Activated naive CD8-positive, alpha-beta T cell treated with anti-CD3 and anti-CD28 coated beads, Interleukin-2, amount 10 ng/mL, durations not matched to agents 7 days and 5 days (primary cell): ENCODE measurements around the gene LRRC8B. TPM values are rescaled to one million over a fixed set of nuclear protein-coding genes. Genes with fewer than 3 reads are reported as not detected.

Experiments used
- ATAC-seq: fragments of 150-1000 bp; cut with Tn5 transposase; one replicate; pipeline ENCODE4 v1.10.0; 2021; ENCODE audit warnings: low read depth, moderate library complexity
- POLR2A ChIA-PET: fragments of 350-600 bp; sonication (Branson Sonifier 250); formaldehyde crosslinking; loops from one replicate; lab custom pipeline; 2021; ENCODE audit warnings: antibody characterized with exemption; lab: Charles Lee
- DNase-seq: peaks from one replicate; pipeline ENCODE4 v3.0.0; 2021
- H3K27ac Mint-ChIP-seq: one replicate; pipeline ENCODE4 v1.8.0; 2022; ENCODE audit warnings: mild to moderate bottlenecking, mixed read lengths
- H3K27me3 Mint-ChIP-seq: one replicate; pipeline ENCODE4 v1.8.0; 2022; ENCODE audit warnings: mild to moderate bottlenecking, moderate library complexity, mixed read lengths
- H3K36me3 Mint-ChIP-seq: one replicate; pipeline ENCODE4 v1.8.0; 2021; ENCODE audit warnings: mild to moderate bottlenecking, mixed read lengths
- H3K4me1 Mint-ChIP-seq: one replicate; pipeline ENCODE4 v1.8.0; 2021; ENCODE audit warnings: mixed read lengths
- H3K4me3 Mint-ChIP-seq: one replicate; pipeline ENCODE4 v1.8.0; 2022; ENCODE audit warnings: mild to moderate bottlenecking, moderate library complexity, mixed read lengths
- H3K9me3 Mint-ChIP-seq: one replicate; pipeline ENCODE4 v1.8.0; 2021; ENCODE audit warnings: mixed read lengths
- total RNA-seq, 2 experiments: library from RNA; stranded (reverse); gene quantifications; one replicate each; pipeline ENCODE4 v1.2.3, GENCODE V29; 2021

Gene LRRC8B
- total RNA-seq, 2 experiments from 2014 or later, result 12.8 to 13.9 TPM

DNA sequence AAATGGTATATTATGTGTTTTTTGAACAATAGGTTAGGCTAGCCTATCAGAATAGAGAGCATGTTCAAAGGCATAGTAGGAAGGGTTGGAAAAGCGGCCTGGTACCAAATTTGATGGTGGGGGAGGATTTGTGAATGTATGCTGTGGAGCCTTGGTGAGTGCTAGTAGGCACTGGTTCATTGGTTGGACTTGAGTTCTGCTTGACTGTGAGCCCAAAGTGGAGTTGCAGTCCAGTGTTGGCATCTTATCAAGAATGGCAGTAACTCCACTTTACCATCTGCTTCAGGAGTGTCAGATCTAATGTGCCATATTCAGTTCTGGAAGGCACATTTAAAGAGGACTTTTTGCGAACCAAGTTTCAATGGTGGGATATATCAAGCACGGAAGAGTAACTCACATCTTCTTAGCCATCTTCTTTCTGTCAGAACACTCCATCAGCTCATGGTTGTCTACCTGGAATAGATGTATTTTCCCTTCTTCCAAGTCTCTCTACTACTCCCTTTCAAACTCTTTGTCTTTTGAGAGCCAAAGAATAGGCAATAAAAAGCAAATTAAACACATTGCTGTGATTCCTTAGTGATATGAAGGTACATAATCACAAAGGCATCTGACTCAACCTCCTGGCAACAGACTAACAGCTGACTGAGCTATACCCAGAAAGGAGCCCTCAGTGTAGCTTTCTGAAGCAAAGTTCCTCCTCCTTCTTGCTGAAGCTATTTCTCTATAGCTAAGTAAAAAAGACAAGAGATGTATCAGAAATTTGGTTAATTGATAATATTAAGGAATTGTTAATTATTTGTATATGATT is 21.7 kb downstream of the LRRC8B start:
- Mint-ChIP-seq H3K9me3 (no peaks in the 10 kb centered on the region), H3K27me3 (no peaks in the 10 kb centered on the region), H3K4me1 (peaks cover 26% of the 10 kb centered on the region), H3K4me3 (no peak overlapping the region), H3K27ac (no peak overlapping the region), H3K36me3 (peaks cover 22% of the 10 kb centered on the region)
- DNase-seq, result no peak
- no peak for ATAC-seq
- POLR2A ChIA-PET, result interaction anchor here (0.9 kb wide), 1 partner anchor 21 kb away, joined by 3 read pairs; no protein-coding TSS in a partner anchor

DNA sequence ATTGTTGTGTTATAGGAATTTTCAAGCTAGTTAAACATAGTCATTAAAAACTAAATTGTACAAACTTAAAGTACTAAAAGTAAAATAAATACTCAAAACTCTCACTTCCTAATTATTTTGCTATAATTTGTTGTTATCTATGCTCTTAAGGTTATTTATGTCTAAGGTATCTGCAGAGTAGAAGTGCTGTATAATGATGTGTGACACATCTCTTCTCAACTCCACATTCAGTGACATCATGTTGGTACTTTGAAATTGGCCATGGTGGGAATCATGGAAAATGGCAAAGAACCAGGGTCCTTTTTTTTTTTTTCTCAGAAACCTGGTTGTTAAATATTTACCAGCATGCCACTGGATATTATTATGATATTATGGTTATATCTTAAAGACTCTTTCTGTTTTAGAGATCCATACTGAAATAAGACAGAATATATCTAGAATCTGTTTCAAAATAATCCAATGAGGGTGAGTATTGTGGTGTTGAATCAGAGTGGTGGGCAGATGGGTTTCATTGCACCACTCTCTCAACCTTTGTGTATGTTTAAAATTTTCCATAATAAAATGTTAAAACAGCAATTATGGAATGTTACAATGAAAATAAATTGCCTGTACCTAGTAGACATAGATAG is 22.4 kb downstream of the LRRC8B start:
- POLR2A ChIA-PET, result interaction anchor here (0.9 kb wide), 1 partner anchor 21 kb away, joined by 3 read pairs; no protein-coding TSS in a partner anchor
- no peak for ATAC-seq
- H3K4me1 Mint-ChIP-seq, result peaks cover 26% of the 10 kb centered on the region
- H3K27ac Mint-ChIP-seq, result no peak overlapping the region
- H3K9me3 Mint-ChIP-seq, result no peaks in the 10 kb centered on the region
- no peak for DNase-seq
- H3K4me3 Mint-ChIP-seq, result no peak overlapping the region
- H3K36me3 Mint-ChIP-seq, result peaks cover 20% of the 10 kb centered on the region
- H3K27me3 Mint-ChIP-seq, result no peaks in the 10 kb centered on the region

DNA sequence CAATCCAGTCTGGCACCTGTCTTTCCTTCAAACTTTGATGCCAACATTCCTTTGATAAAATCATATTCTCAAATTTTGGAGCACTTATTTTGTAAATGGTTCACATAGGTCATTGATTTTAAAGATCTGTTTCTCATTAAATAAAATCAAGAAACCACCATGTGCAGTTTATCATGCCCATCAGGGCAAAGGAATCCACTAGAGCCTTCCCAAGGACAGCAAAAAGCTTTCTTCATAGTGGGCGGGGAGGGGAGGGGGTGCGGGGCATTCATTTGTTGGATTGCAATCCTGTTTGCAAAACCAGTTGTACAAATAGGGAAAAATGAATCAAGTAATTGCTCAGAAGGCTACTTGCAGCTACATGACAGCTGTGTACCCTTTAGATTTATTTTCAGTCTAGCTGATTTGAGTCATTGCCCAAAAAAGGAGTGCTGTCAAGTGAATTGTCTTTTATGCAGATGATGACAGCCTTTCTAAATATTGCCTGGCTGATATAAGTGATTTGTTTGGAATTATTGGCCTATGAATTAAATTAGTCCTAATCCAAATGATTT is 23.0 kb downstream of the LRRC8B start:
- POLR2A ChIA-PET, result no interaction called here
- ATAC-seq, result no peak
- Mint-ChIP-seq H3K9me3 (no peaks in the 10 kb centered on the region), H3K36me3 (peaks cover 18% of the 10 kb centered on the region), H3K4me3 (no peak overlapping the region), H3K4me1 (peaks cover 32% of the 10 kb centered on the region), H3K27me3 (no peaks in the 10 kb centered on the region), H3K27ac (no peak overlapping the region)
- DNase-seq, result no peak

- H3K4me3 Mint-ChIP-seq, result no peak overlapping the region
- peaks cover 31% of the 10 kb centered on the region for H3K4me1 Mint-ChIP-seq
- H3K27me3 Mint-ChIP-seq, result no peaks in the 10 kb centered on the region
- H3K36me3 Mint-ChIP-seq, result peaks cover 18% of the 10 kb centered on the region
- no peak overlapping the region for H3K27ac Mint-ChIP-seq
- DNase-seq (no peak), ATAC-seq (no peak)
- no peaks in the 10 kb centered on the region for H3K9me3 Mint-ChIP-seq
- POLR2A ChIA-PET, result no interaction called here
Observed at GRCh38 chr1:89548122-89548857, 23.7 kb downstream of the LRRC8B start.

- Mint-ChIP-seq H3K4me3 (no peak overlapping the region), H3K36me3 (peaks cover 30% of the 10 kb centered on the region), H3K27me3 (no peaks in the 10 kb centered on the region), H3K4me1 (peaks cover 16% of the 10 kb centered on the region), H3K9me3 (no peaks in the 10 kb centered on the region), H3K27ac (no peak overlapping the region)
- POLR2A ChIA-PET, result no interaction called here
- ATAC-seq, result no peak
- DNase-seq, result no peak
Observed at GRCh38 chr1:89550995-89551394, 26.4 kb downstream of the LRRC8B start.

GRCh38 chr1:89552471-89553081 is 27.9 kb downstream of the LRRC8B start:
- no peaks in the 10 kb centered on the region for H3K27me3 Mint-ChIP-seq
- DNase-seq (no peak), ATAC-seq (peak; percentile 50)
- POLR2A ChIA-PET, result no interaction called here
- H3K27ac Mint-ChIP-seq, result peak overlapping the region; percentile 70
- H3K4me1 Mint-ChIP-seq, result peaks cover 17% of the 10 kb centered on the region
- H3K36me3 Mint-ChIP-seq, result peaks cover 40% of the 10 kb centered on the region
- H3K9me3 Mint-ChIP-seq, result peaks cover 2% of the 10 kb centered on the region
- peak overlapping the region; percentile 37 for H3K4me3 Mint-ChIP-seq

- ATAC-seq (no peak), DNase-seq (no peak)
- Mint-ChIP-seq H3K4me1 (peaks cover 18% of the 10 kb centered on the region), H3K36me3 (peaks cover 42% of the 10 kb centered on the region), H3K27me3 (no peaks in the 10 kb centered on the region), H3K9me3 (peaks cover 2% of the 10 kb centered on the region), H3K27ac (peak overlapping the region; percentile 11), H3K4me3 (no peak overlapping the region)
- POLR2A ChIA-PET, result no interaction called here
Observed at GRCh38 chr1:89553157-89553556, 28.5 kb downstream of the LRRC8B start.

- Mint-ChIP-seq H3K36me3 (peaks cover 50% of the 10 kb centered on the region), H3K4me1 (peaks cover 16% of the 10 kb centered on the region), H3K27ac (no peak overlapping the region), H3K4me3 (no peak overlapping the region), H3K27me3 (no peaks in the 10 kb centered on the region), H3K9me3 (peaks cover 7% of the 10 kb centered on the region)
- no peak for DNase-seq
- no peak for ATAC-seq
- POLR2A ChIA-PET, result interaction anchor here (1.3 kb wide), 1 partner anchor 24 kb away, joined by 3 read pairs; no protein-coding TSS in a partner anchor
Observed at GRCh38 chr1:89555550-89555949, 30.9 kb downstream of the LRRC8B start.

- H3K9me3 Mint-ChIP-seq, result peaks cover 9% of the 10 kb centered on the region
- DNase-seq (no peak), ATAC-seq (no peak)
- POLR2A ChIA-PET, result no interaction called here
- H3K27ac Mint-ChIP-seq, result no peak overlapping the region
- H3K4me1 Mint-ChIP-seq, result peaks cover 16% of the 10 kb centered on the region
- no peaks in the 10 kb centered on the region for H3K27me3 Mint-ChIP-seq
- H3K36me3 Mint-ChIP-seq, result peaks cover 50% of the 10 kb centered on the region
- no peak overlapping the region for H3K4me3 Mint-ChIP-seq
Observed at GRCh38 chr1:89556726-89557444, 32.3 kb downstream of the LRRC8B start.

DNA sequence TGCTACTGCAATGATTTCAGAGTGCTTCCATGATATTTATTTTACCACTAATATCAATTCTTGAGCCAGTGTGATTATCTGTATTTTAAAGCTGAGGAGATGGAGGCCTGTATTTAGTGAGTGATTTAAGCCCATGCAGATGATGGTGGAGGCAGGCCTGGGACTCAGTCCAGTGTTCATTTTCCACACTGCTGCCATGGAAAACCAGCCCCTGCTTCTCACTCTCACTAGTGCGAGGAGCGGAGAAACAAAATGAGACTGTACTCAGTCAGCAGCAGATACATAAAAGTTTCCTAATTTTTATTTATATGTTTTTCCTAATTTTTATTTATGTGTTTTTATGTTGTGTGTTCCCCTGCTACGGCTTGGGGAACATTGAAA is 32.8 kb downstream of the LRRC8B start:
- Mint-ChIP-seq H3K9me3 (peaks cover 9% of the 10 kb centered on the region), H3K27ac (no peak overlapping the region), H3K36me3 (peaks cover 56% of the 10 kb centered on the region), H3K4me1 (peaks cover 12% of the 10 kb centered on the region), H3K4me3 (no peak overlapping the region), H3K27me3 (no peaks in the 10 kb centered on the region)
- POLR2A ChIA-PET, result no interaction called here
- DNase-seq (no peak), ATAC-seq (no peak)

DNA sequence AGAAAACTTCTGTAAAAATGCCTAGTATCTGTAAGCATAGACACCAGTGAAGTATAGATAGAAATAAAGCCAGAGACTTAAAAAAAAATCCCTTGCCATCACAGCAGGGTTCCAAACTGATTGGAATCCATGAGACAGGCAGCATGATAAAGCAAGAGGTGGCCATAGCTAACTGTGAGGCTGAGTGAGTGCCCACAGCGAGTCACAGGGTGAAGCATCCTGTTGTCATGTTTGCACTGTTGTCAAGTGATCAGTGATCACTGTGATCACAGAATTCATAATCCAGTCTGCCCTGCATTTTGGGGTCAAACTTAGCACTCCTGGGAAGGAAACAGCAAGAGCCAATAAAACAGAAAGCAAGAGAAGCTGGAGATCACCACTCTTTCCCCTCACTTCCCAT is 33.3 kb downstream of the LRRC8B start:
- H3K36me3 Mint-ChIP-seq, result peaks cover 59% of the 10 kb centered on the region
- H3K27me3 Mint-ChIP-seq, result no peaks in the 10 kb centered on the region
- POLR2A ChIA-PET, result no interaction called here
- H3K4me3 Mint-ChIP-seq, result no peak overlapping the region
- peaks cover 8% of the 10 kb centered on the region for H3K4me1 Mint-ChIP-seq
- ATAC-seq, result no peak
- DNase-seq, result no peak
- no peak overlapping the region for H3K27ac Mint-ChIP-seq
- H3K9me3 Mint-ChIP-seq, result peaks cover 9% of the 10 kb centered on the region

- H3K27me3 Mint-ChIP-seq, result no peaks in the 10 kb centered on the region
- peaks cover 5% of the 10 kb centered on the region for H3K4me1 Mint-ChIP-seq
- DNase-seq, result no peak
- no peak overlapping the region for H3K27ac Mint-ChIP-seq
- peaks cover 19% of the 10 kb centered on the region for H3K36me3 Mint-ChIP-seq
- no peak for ATAC-seq
- POLR2A ChIA-PET, result no interaction called here
- peaks cover 7% of the 10 kb centered on the region for H3K9me3 Mint-ChIP-seq
- no peak overlapping the region for H3K4me3 Mint-ChIP-seq
Observed at GRCh38 chr1:89563957-89564604, 39.5 kb downstream of the LRRC8B start.
